Endothelial cell of umbilical vein (primary cell): Measurements from ENCODE around the gene PHACTR1. TPM values are rescaled to one million over a fixed set of nuclear protein-coding genes. Genes with fewer than 3 reads are reported as not detected.

Experiments
- BruUV-seq: library from RNA; stranded (reverse); fragments of 400-500 nt; replicated peaks from 2 replicates; lab custom pipeline; 2021; lab: Mats Ljungman, UMichigan
- CTCF ChIA-PET: fragments of 300-600, 350-600 bp; sonication (Branson Sonifier 250); formaldehyde crosslinking; loops from one replicate; lab custom pipeline; 2021; ENCODE audit warnings: antibody characterized with exemption, inconsistent platforms; lab: Charles Lee
- POLR2A ChIA-PET: fragments of 300-600, 350-600 bp; sonication (Branson Sonifier 250); formaldehyde crosslinking; loops from one replicate; lab custom pipeline; 2021; ENCODE audit warnings: antibody characterized with exemption, inconsistent platforms; lab: Charles Lee
- DNase-seq: peaks from one replicate; pipeline ENCODE4 v3.0.0-alpha.2; 2011; ENCODE audit warnings: low read depth, low spot score
- FAIRE-seq: peaks from 2 replicates; lab custom pipeline; 2011; peaks lifted over from hg19 to GRCh38; lab: Jason Lieb, UNC
- H2AFZ ChIP-seq: 2 replicates; pipeline ENCODE4 v1.6.0; 2012; ENCODE audit warnings: low read depth, low read length, control low read depth, inconsistent platforms
- H3K27ac ChIP-seq: 2 replicates; pipeline ENCODE4 v1.5.1; 2011; ENCODE audit warnings: low read depth, mild to moderate bottlenecking, control low read depth, low read length, moderate library complexity; ENCODE audit not compliant: insufficient read depth
- H3K27me3 ChIP-seq, 2 experiments: 2 replicates each; pipeline versions ENCODE4 v1.6.0 to v1.6.1; 2011; ENCODE audit warnings: low read length in 2 of 2, mixed read lengths in 1 of 2; ENCODE audit not compliant: control insufficient read depth in 2 of 2, insufficient read depth in 2 of 2
- H3K36me3 ChIP-seq, 2 experiments: 2 replicates in 1 of 2; 3 replicates in 1 of 2; pipeline ENCODE4 v1.5.1; 2011; ENCODE audit warnings: low read length in 2 of 2, mild to moderate bottlenecking in 1 of 2, moderate library complexity in 1 of 2; ENCODE audit not compliant: control insufficient read depth in 2 of 2, insufficient read depth in 2 of 2; ENCODE audit errors: extremely low read depth in 1 of 2
- H3K4me1 ChIP-seq: 3 replicates; pipeline ENCODE4 v1.5.1; 2011; ENCODE audit warnings: mild to moderate bottlenecking, low read length; ENCODE audit not compliant: control insufficient read depth, insufficient read depth; ENCODE audit errors: extremely low read depth
- H3K4me2 ChIP-seq: 2 replicates; pipeline ENCODE4 v1.6.1; 2011; ENCODE audit warnings: low read length, control low read depth, mixed read lengths; ENCODE audit not compliant: insufficient read depth
- H3K4me3 ChIP-seq, 3 experiments: fragments of 200-600 bp in 1 of 3; sonication (generic), shearing (Covaris generic) in 1 of 3; replicated peaks in 1 of 3; 2 replicates each; pipeline ENCODE4 v1.5.1; 2011 to 2016; ENCODE audit warnings: control low read depth in 3 of 3, low read length in 3 of 3, mild to moderate bottlenecking in 2 of 3, inconsistent platforms in 1 of 3, low read depth in 1 of 3, moderate library complexity in 1 of 3; ENCODE audit not compliant: insufficient read depth in 1 of 3
- H3K79me2 ChIP-seq: 2 replicates; pipeline ENCODE4 v1.6.0; 2012; ENCODE audit warnings: low read length, inconsistent platforms; ENCODE audit not compliant: control insufficient read depth, insufficient read depth
- H3K9ac ChIP-seq: replicated peaks from 2 replicates; pipeline ENCODE3; 2011; ENCODE audit warnings: low read length, control low read depth; ENCODE audit not compliant: insufficient read depth; ENCODE audit errors: extremely low read depth
- H3K9me1 ChIP-seq: replicated peaks from 3 replicates; pipeline ENCODE4 v1.6.0; 2011; ENCODE audit warnings: mild to moderate bottlenecking, low read length; ENCODE audit not compliant: control insufficient read depth, insufficient read depth; ENCODE audit errors: extremely low read depth
- H3K9me3 ChIP-seq: replicated peaks from 2 replicates; pipeline ENCODE4 v1.5.1; 2012; ENCODE audit warnings: low read length, inconsistent platforms; ENCODE audit not compliant: control insufficient read depth, insufficient read depth
- H4K20me1 ChIP-seq: replicated peaks from 2 replicates; pipeline ENCODE3; 2011; ENCODE audit warnings: mild to moderate bottlenecking, low read length; ENCODE audit not compliant: control insufficient read depth, insufficient read depth; ENCODE audit errors: extremely low read depth
- EZH2 ChIP-seq: IDR thresholded peaks from 2 replicates; pipeline ENCODE4 v1.6.1; 2012; ENCODE audit warnings: borderline replicate concordance, low read depth, mild to moderate bottlenecking, moderate library complexity, low read length, inconsistent platforms; ENCODE audit not compliant: severe bottlenecking
- FOS ChIP-seq: IDR thresholded peaks from 2 replicates; pipeline ENCODE4 v1.6.1; 2011; ENCODE audit warnings: mild to moderate bottlenecking, low read length, moderate library complexity, borderline replicate concordance; ENCODE audit not compliant: insufficient read depth
- GATA2 ChIP-seq: IDR thresholded peaks from 2 replicates; pipeline ENCODE4 v1.7.0; 2011; ENCODE audit warnings: low read depth, mild to moderate bottlenecking, moderate library complexity, mixed read lengths, low read length; ENCODE audit not compliant: insufficient read length, insufficient read depth
- JUN ChIP-seq: IDR thresholded peaks from 2 replicates; pipeline ENCODE4 v1.6.1; 2011; ENCODE audit warnings: borderline replicate concordance, low read depth; ENCODE audit not compliant: insufficient read length, insufficient read depth
- MAX ChIP-seq: IDR thresholded peaks from 2 replicates; pipeline ENCODE4 v1.6.1; 2011; ENCODE audit not compliant: insufficient read depth, insufficient read length
- MYC ChIP-seq: IDR thresholded peaks from one replicate; pipeline ENCODE4 v1.6.1; 2011; ENCODE audit warnings: mild to moderate bottlenecking, low read depth, low read length
- POLR2A ChIP-seq: IDR thresholded peaks from 2 replicates; pipeline ENCODE4 v1.6.1; 2012; ENCODE audit warnings: low read depth, mild to moderate bottlenecking, control low read depth, low read length
- POLR2AphosphoS5 ChIP-seq: IDR thresholded peaks from 2 replicates; pipeline ENCODE4 v1.6.1; 2012; ENCODE audit warnings: low read depth, mild to moderate bottlenecking, control low read depth, low read length, moderate library complexity; ENCODE audit not compliant: insufficient read depth
- dilution Hi-C: fragments of 300-500 bp; cut with MboI; formaldehyde crosslinking; loops from one replicate; pipeline ENCODE4 v1.15.0; 2019; ENCODE audit warnings: low sequenced_read_pairs; ENCODE audit not compliant: extremely low pct_ligation_motif_present
- intact Hi-C: fragments of 100-400 bp; cut with micrococcal nuclease; formaldehyde crosslinking; loops from one replicate; pipeline ENCODE4 v1.10.0; 2022
- polyA plus RNA-seq, 4 experiments: library from polyadenylated mRNA; depleted of rRNA in 3 of 4; stranded (reverse) in 3 of 4; unstranded in 1 of 4; fragments of >200 nt; gene quantifications; 2 replicates each; pipeline versions ENCODE4 v1.2.1 to v1.2.3, GENCODE V29; 2011 to 2012; ENCODE audit warnings: missing spikeins in 1 of 4
- total RNA-seq: library from RNA; stranded (reverse); gene quantifications from 2 replicates; pipeline ENCODE4 v1.2.3, GENCODE V29; 2021
- TF ChIP-seq, protein P1 (sequence below), 2 donors: IDR thresholded peaks; 1 replicate in 1 of 2; 2 replicates in 1 of 2; pipeline ENCODE4 v1.5.1; 2011; ENCODE audit warnings: low read length in 2 of 2, mild to moderate bottlenecking in 2 of 2, moderate library complexity in 2 of 2, control low read depth in 1 of 2, inconsistent platforms in 1 of 2, low read depth in 1 of 2; ENCODE audit not compliant: insufficient read depth in 1 of 2; ENCODE audit errors: extremely low read depth in 1 of 2

Gene PHACTR1
- total and polyA plus RNA-seq, 2 donors (not counting 3 experiments of a cell fraction or from before 2014, with no cell fraction given): 2.4 to 23.2 TPM

- no peaks in the 10 kb centered on the region for H3K4me1 ChIP-seq
- no peaks in the 10 kb centered on the region for H4K20me1 ChIP-seq
- BruUV-seq: no TSS peak
- no peak overlapping the region for H2AFZ ChIP-seq
- H3K9ac ChIP-seq: no peak overlapping the region
- ChIA-PET CTCF (no interaction called here), POLR2A (no interaction called here)
- H3K36me3 ChIP-seq: no peaks in the 10 kb centered on the region
- no peaks in the 10 kb centered on the region for H3K9me3 ChIP-seq
- intact Hi-C loops (no loop called here), dilution Hi-C loops (no loop called here)
- H3K4me2 ChIP-seq: no peak overlapping the region
- DNase-seq (peak; percentile 60), FAIRE-seq (peak; percentile 15)
- H3K79me2 ChIP-seq: no peaks in the 10 kb centered on the region
- H3K27ac ChIP-seq: no peak overlapping the region
- no peaks in the 10 kb centered on the region for H3K27me3 ChIP-seq
- no peak for TF ChIP-seq POLR2AphosphoS5
- no peak for TF ChIP-seq MYC
- no peak for TF ChIP-seq FOS
- TF ChIP-seq MAX: no peak
- TF ChIP-seq JUN: no peak
- TF ChIP-seq, protein P1, sequence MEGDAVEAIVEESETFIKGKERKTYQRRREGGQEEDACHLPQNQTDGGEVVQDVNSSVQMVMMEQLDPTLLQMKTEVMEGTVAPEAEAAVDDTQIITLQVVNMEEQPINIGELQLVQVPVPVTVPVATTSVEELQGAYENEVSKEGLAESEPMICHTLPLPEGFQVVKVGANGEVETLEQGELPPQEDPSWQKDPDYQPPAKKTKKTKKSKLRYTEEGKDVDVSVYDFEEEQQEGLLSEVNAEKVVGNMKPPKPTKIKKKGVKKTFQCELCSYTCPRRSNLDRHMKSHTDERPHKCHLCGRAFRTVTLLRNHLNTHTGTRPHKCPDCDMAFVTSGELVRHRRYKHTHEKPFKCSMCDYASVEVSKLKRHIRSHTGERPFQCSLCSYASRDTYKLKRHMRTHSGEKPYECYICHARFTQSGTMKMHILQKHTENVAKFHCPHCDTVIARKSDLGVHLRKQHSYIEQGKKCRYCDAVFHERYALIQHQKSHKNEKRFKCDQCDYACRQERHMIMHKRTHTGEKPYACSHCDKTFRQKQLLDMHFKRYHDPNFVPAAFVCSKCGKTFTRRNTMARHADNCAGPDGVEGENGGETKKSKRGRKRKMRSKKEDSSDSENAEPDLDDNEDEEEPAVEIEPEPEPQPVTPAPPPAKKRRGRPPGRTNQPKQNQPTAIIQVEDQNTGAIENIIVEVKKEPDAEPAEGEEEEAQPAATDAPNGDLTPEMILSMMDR (IDR thresholded peaks at IDR 0.05; ENCODE audit: extremely low read depth in 1 of 2, insufficient read depth in 1 of 2, low read depth in 1 of 2, low read length in 2 of 2): no peak
- TF ChIP-seq POLR2A: no peak
- TF ChIP-seq EZH2: no peak
- TF ChIP-seq GATA2: no peak
- no peak overlapping the region for H3K4me3 ChIP-seq
- no peaks in the 10 kb centered on the region for H3K9me1 ChIP-seq
Observed at GRCh38 chr6:12947151-12947871, 230.7 kb downstream of the PHACTR1 start.
